Astrocyte (in vitro differentiated cells and primary cell): ENCODE data around the gene SCT. TPM values are rescaled to one million over a fixed set of nuclear protein-coding genes. Genes with fewer than 3 reads are reported as not detected.

Experiments
- DNase-seq: peaks from one replicate; pipeline ENCODE4 v3.0.0-alpha.2; 2010; ENCODE audit warnings: low read depth
- FAIRE-seq: peaks from 2 replicates; lab custom pipeline; 2011; peaks lifted over from hg19 to GRCh38; lab: Jason Lieb, UNC
- H2AFZ ChIP-seq: 2 replicates; pipeline ENCODE4 v1.6.0; 2012; ENCODE audit warnings: low read depth, low read length, inconsistent platforms
- H3K27ac ChIP-seq: 2 replicates; pipeline ENCODE4 v1.5.1; 2011; ENCODE audit warnings: low read depth, low read length, inconsistent platforms
- H3K27me3 ChIP-seq: 2 replicates; pipeline ENCODE4 v1.6.0; 2011; ENCODE audit warnings: low read length, inconsistent platforms; ENCODE audit not compliant: insufficient read depth
- H3K36me3 ChIP-seq: 2 replicates; pipeline ENCODE4 v1.5.1; 2011; ENCODE audit warnings: low read length, inconsistent platforms; ENCODE audit not compliant: insufficient read depth
- H3K4me1 ChIP-seq: 2 replicates; pipeline ENCODE4 v1.5.1; 2011; ENCODE audit warnings: low read length, inconsistent platforms; ENCODE audit not compliant: insufficient read depth
- H3K4me2 ChIP-seq: 2 replicates; pipeline ENCODE4 v1.6.0; 2012; ENCODE audit warnings: low read length, inconsistent platforms
- H3K4me3 ChIP-seq: 2 replicates; pipeline ENCODE4 v1.5.1; 2011; ENCODE audit warnings: low read depth, mild to moderate bottlenecking, low read length, inconsistent platforms; ENCODE audit not compliant: insufficient read depth
- H3K79me2 ChIP-seq: 2 replicates; pipeline ENCODE4 v1.6.0; 2012; ENCODE audit warnings: mild to moderate bottlenecking, low read length, inconsistent platforms; ENCODE audit not compliant: insufficient read depth
- H3K9ac ChIP-seq: 2 replicates; pipeline ENCODE4 v1.6.0; 2012; ENCODE audit warnings: mild to moderate bottlenecking, low read length, inconsistent platforms
- H3K9me3 ChIP-seq: 2 replicates; pipeline ENCODE4 v1.5.1; 2012; ENCODE audit warnings: low read depth, mild to moderate bottlenecking, low read length, inconsistent platforms; ENCODE audit not compliant: insufficient read depth
- H4K20me1 ChIP-seq: 2 replicates; pipeline ENCODE4 v1.6.0; 2012; ENCODE audit warnings: low read length, inconsistent platforms; ENCODE audit not compliant: insufficient read depth
- H3K27ac Mint-ChIP-seq: one replicate; pipeline ENCODE4 v1.8.0; 2021; ENCODE audit warnings: mild to moderate bottlenecking, mixed read lengths; ENCODE audit not compliant: unreplicated experiment
- H3K27me3 Mint-ChIP-seq: one replicate; pipeline ENCODE4 v1.8.0; 2021; ENCODE audit warnings: low read depth, mixed read lengths; ENCODE audit not compliant: unreplicated experiment
- H3K36me3 Mint-ChIP-seq: one replicate; pipeline ENCODE4 v1.8.0; 2021; ENCODE audit warnings: low read depth, mixed read lengths; ENCODE audit not compliant: unreplicated experiment
- H3K4me1 Mint-ChIP-seq: one replicate; pipeline ENCODE4 v1.8.0; 2021; ENCODE audit warnings: low read depth, mixed read lengths; ENCODE audit not compliant: unreplicated experiment
- H3K4me3 Mint-ChIP-seq: one replicate; pipeline ENCODE4 v1.8.0; 2021; ENCODE audit warnings: mild to moderate bottlenecking, moderate library complexity, mixed read lengths; ENCODE audit not compliant: unreplicated experiment
- H3K9me3 Mint-ChIP-seq: one replicate; pipeline ENCODE4 v1.8.0; 2021; ENCODE audit warnings: mild to moderate bottlenecking, mixed read lengths; ENCODE audit not compliant: unreplicated experiment
- CTCF ChIP-seq: IDR thresholded peaks from 2 replicates; pipeline ENCODE4 v1.5.1; 2011; ENCODE audit warnings: low read depth, mild to moderate bottlenecking, inconsistent platforms, low read length, moderate library complexity; ENCODE audit not compliant: insufficient read depth
- EZH2 ChIP-seq: IDR thresholded peaks from 2 replicates; pipeline ENCODE4 v1.6.1; 2012; ENCODE audit warnings: mild to moderate bottlenecking, low read length, inconsistent platforms; ENCODE audit not compliant: insufficient read depth
- total RNA-seq: library from RNA; stranded (reverse); gene quantifications from 2 replicates; pipeline ENCODE4 v1.2.1, GENCODE V29; 2021

Gene SCT
- total RNA-seq, 1 donor from 2014 or later, result 2.0 TPM

- Histone ChIP-seq H3K9ac (no peak overlapping the region), H2AFZ (no peak overlapping the region), H3K9me3 (no peaks in the 10 kb centered on the region), H3K27me3 (no peaks in the 10 kb centered on the region), H3K79me2 (peaks cover 5% of the 10 kb centered on the region), H3K4me2 (no peak overlapping the region), H3K36me3 (no peaks in the 10 kb centered on the region), H3K4me3 (no peak overlapping the region), H3K27ac (no peak overlapping the region), H4K20me1 (peaks cover 12% of the 10 kb centered on the region), H3K4me1 (peaks cover 11% of the 10 kb centered on the region)
- no peak for FAIRE-seq
- DNase-seq, result no peak
- H3K9me3 Mint-ChIP-seq, result no peaks in the 10 kb centered on the region
- TF ChIP-seq EZH2, result no peak
- TF ChIP-seq CTCF, result no peak
- no peak overlapping the region for H3K27ac Mint-ChIP-seq
- no peaks in the 10 kb centered on the region for H3K27me3 Mint-ChIP-seq
- peaks cover 10% of the 10 kb centered on the region for H3K36me3 Mint-ChIP-seq
- peaks cover 3% of the 10 kb centered on the region for H3K4me1 Mint-ChIP-seq
- no peak overlapping the region for H3K4me3 Mint-ChIP-seq
Measured at GRCh38 chr11:618856-619627, 7.9 kb downstream of the SCT start.

- Mint-ChIP-seq H3K4me3 (no peak overlapping the region), H3K9me3 (no peaks in the 10 kb centered on the region), H3K27me3 (no peaks in the 10 kb centered on the region), H3K4me1 (no peaks in the 10 kb centered on the region), H3K27ac (no peak overlapping the region), H3K36me3 (peaks cover 8% of the 10 kb centered on the region)
- no peak overlapping the region for H3K9ac ChIP-seq
- H3K27ac ChIP-seq, result no peak overlapping the region
- H3K4me3 ChIP-seq, result no peak overlapping the region
- no peak for FAIRE-seq
- no peaks in the 10 kb centered on the region for H3K27me3 ChIP-seq
- H2AFZ ChIP-seq, result no peak overlapping the region
- peaks cover 5% of the 10 kb centered on the region for H3K79me2 ChIP-seq
- H3K36me3 ChIP-seq, result no peaks in the 10 kb centered on the region
- no peaks in the 10 kb centered on the region for H3K9me3 ChIP-seq
- H3K4me2 ChIP-seq, result no peak overlapping the region
- peaks cover 20% of the 10 kb centered on the region for H4K20me1 ChIP-seq
- peaks cover 11% of the 10 kb centered on the region for H3K4me1 ChIP-seq
- TF ChIP-seq CTCF (no peak), EZH2 (no peak)
- no peak for DNase-seq
Measured at GRCh38 chr11:617912-618682, 8.9 kb downstream of the SCT start.
